BE2C (cell line): Measurements from ENCODE around the gene HTRA3.

Experiments used
- DNase-seq: peaks from one replicate; pipeline ENCODE4 v3.0.0-alpha.2; 2020
- H3K27me3 ChIP-seq: fragments of 250-450 bp; sonication (Bioruptor Pico); 2 replicates; pipeline ENCODE4 v1.5.1; 2020; ENCODE audit warnings: mild to moderate bottlenecking
- H3K36me3 ChIP-seq: fragments of 250-450 bp; sonication (Bioruptor Pico); 2 replicates; pipeline ENCODE4 v1.5.1; 2020; ENCODE audit warnings: mild to moderate bottlenecking
- H3K4me1 ChIP-seq: fragments of 250-450 bp; sonication (Bioruptor Pico); 2 replicates; pipeline ENCODE4 v1.5.1; 2020
- H3K4me3 ChIP-seq: 2 replicates; pipeline ENCODE4 v1.5.1; 2011; ENCODE audit warnings: low read depth, low read length
- H3K9me3 ChIP-seq: fragments of 250-450 bp; sonication (Bioruptor Pico); 2 replicates; pipeline ENCODE4 v1.5.1; 2020
- CTCF ChIP-seq: IDR thresholded peaks from 2 replicates; pipeline ENCODE4 v1.5.1; 2012; ENCODE audit warnings: mild to moderate bottlenecking, low read depth, low read length

The HTRA3 gene

GRCh38 chr4:8279321-8280157, 10.0 kb downstream of the HTRA3 start:
- no peak overlapping the region for H3K4me3 ChIP-seq

GRCh38 chr4:8280158-8280875, 10.8 kb downstream of the HTRA3 start:
- Histone ChIP-seq H3K4me1 (peaks cover 20% of the 10 kb centered on the region), H3K4me3 (no peak overlapping the region)

More at GRCh38 chr4:8279321-8280157, 10.0 kb downstream of the HTRA3 start:
- Histone ChIP-seq H3K9me3 (no peaks in the 10 kb centered on the region), H3K4me1 (peaks cover 28% of the 10 kb centered on the region), H3K27me3 (no peaks in the 10 kb centered on the region), H3K36me3 (no peaks in the 10 kb centered on the region)
- no peak for DNase-seq
- no peak for TF ChIP-seq CTCF

GRCh38 chr4:8280876-8281440, 11.4 kb downstream of the HTRA3 start:
- no peak overlapping the region for H3K4me3 ChIP-seq
- no peaks in the 10 kb centered on the region for H3K36me3 ChIP-seq
- no peak for TF ChIP-seq CTCF
- H3K27me3 ChIP-seq = no peaks in the 10 kb centered on the region
- DNase-seq = no peak
- H3K9me3 ChIP-seq = no peaks in the 10 kb centered on the region
- H3K4me1 ChIP-seq = peaks cover 18% of the 10 kb centered on the region

More at GRCh38 chr4:8280158-8280875, 10.8 kb downstream of the HTRA3 start:
- DNase-seq = no peak
- no peaks in the 10 kb centered on the region for H3K27me3 ChIP-seq
- H3K9me3 ChIP-seq = no peaks in the 10 kb centered on the region
- H3K36me3 ChIP-seq = no peaks in the 10 kb centered on the region
- no peak for TF ChIP-seq CTCF

- Histone ChIP-seq H3K4me3 (no peak overlapping the region), H3K4me1 (peaks cover 18% of the 10 kb centered on the region), H3K27me3 (no peaks in the 10 kb centered on the region), H3K36me3 (no peaks in the 10 kb centered on the region), H3K9me3 (no peaks in the 10 kb centered on the region)
- TF ChIP-seq CTCF = no peak
- peak; percentile 45 for DNase-seq
These were observed 12.1 kb downstream of the HTRA3 start for GRCh38 chr4:8281519-8282133.

- DNase-seq = no peak
- TF ChIP-seq CTCF = no peak
- Histone ChIP-seq H3K9me3 (no peaks in the 10 kb centered on the region), H3K4me1 (peaks cover 18% of the 10 kb centered on the region), H3K27me3 (no peaks in the 10 kb centered on the region), H3K4me3 (no peak overlapping the region), H3K36me3 (no peaks in the 10 kb centered on the region)
These were observed 12.6 kb downstream of the HTRA3 start for GRCh38 chr4:8282134-8282641.
